ENCODE data around the gene CPLX3.

GRCh38 chr15:74838137-74838516 lies 11.7 kb downstream of the CPLX3 start:
- TF ChIP-seq CTCF (IDR thresholded peaks at IDR 0.05) (no peak), POLR2A (IDR thresholded peaks at IDR 0.05) (no peak)
